PFSK-1 (cell line): ENCODE measurements around the gene TRHDE.

Source experiments
- FOXP2 ChIP-seq: optimal IDR thresholded peaks from 2 replicates; pipeline ENCODE3; 2011; ENCODE audit warnings: borderline replicate concordance, control low read depth, inconsistent platforms; ENCODE audit not compliant: insufficient read depth; ENCODE audit errors: extremely low read length, extremely low read depth
- POLR2AphosphoS5 ChIP-seq: IDR thresholded peaks from 2 replicates; pipeline ENCODE4 v1.6.1; 2012; ENCODE audit warnings: low read depth, mild to moderate bottlenecking, control low read depth, low read length, moderate library complexity
- SIN3A ChIP-seq: IDR thresholded peaks from 2 replicates; pipeline ENCODE4 v1.6.1; 2012; ENCODE audit warnings: mild to moderate bottlenecking, low read length, moderate library complexity, borderline replicate concordance; ENCODE audit not compliant: insufficient read depth
- TAF1 ChIP-seq: IDR thresholded peaks from 2 replicates; pipeline ENCODE4 v1.6.1; 2012; ENCODE audit warnings: low read length, control low read depth, borderline replicate concordance; ENCODE audit not compliant: insufficient read depth
- TF ChIP-seq, protein P1 (sequence below), 2 experiments: IDR thresholded peaks; 2 replicates each; pipeline versions ENCODE4 v1.6.1 to v1.8.0; 2011 to 2012; ENCODE audit warnings: low read depth in 2 of 2, low read length in 2 of 2, control low read depth in 1 of 2, inconsistent platforms in 1 of 2, mild to moderate bottlenecking in 1 of 2, moderate library complexity in 1 of 2; ENCODE audit not compliant: insufficient read depth in 1 of 2

DNA sequence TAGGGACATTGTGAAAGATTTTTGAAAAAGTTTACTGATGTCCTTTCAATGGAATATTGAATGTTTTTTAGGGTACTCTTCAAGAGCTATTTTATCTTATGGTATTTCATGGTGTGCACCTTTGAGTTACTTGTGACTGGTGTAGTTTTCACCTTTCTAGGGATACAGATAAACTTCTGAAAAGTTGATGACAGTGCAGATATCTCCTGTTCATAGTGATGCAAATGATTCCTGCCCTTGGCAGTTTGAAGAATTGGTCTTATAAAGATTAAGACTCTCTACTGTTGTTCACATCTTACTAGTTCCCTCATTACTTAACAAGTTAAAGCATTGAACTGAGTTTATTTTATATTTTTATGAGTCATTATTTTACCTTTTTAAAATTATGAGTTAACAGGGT is 408.9 kb downstream of the TRHDE start:
- TF ChIP-seq TAF1: no peak
- TF ChIP-seq, protein P1, sequence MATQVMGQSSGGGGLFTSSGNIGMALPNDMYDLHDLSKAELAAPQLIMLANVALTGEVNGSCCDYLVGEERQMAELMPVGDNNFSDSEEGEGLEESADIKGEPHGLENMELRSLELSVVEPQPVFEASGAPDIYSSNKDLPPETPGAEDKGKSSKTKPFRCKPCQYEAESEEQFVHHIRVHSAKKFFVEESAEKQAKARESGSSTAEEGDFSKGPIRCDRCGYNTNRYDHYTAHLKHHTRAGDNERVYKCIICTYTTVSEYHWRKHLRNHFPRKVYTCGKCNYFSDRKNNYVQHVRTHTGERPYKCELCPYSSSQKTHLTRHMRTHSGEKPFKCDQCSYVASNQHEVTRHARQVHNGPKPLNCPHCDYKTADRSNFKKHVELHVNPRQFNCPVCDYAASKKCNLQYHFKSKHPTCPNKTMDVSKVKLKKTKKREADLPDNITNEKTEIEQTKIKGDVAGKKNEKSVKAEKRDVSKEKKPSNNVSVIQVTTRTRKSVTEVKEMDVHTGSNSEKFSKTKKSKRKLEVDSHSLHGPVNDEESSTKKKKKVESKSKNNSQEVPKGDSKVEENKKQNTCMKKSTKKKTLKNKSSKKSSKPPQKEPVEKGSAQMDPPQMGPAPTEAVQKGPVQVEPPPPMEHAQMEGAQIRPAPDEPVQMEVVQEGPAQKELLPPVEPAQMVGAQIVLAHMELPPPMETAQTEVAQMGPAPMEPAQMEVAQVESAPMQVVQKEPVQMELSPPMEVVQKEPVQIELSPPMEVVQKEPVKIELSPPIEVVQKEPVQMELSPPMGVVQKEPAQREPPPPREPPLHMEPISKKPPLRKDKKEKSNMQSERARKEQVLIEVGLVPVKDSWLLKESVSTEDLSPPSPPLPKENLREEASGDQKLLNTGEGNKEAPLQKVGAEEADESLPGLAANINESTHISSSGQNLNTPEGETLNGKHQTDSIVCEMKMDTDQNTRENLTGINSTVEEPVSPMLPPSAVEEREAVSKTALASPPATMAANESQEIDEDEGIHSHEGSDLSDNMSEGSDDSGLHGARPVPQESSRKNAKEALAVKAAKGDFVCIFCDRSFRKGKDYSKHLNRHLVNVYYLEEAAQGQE (IDR thresholded peaks at IDR 0.05; ENCODE audit: insufficient read depth in 1 of 2, low read depth in 2 of 2, low read length in 2 of 2): no peak
- TF ChIP-seq POLR2AphosphoS5: no peak
- TF ChIP-seq SIN3A: no peak
- TF ChIP-seq FOXP2: no peak
